DOHH2 (cell line): ENCODE data around the gene ACVR1B.

Experiments
- H3F3A ChIP-seq: fragments of 200-600 bp; sonication (generic), shearing (Covaris generic); 2 replicates; pipeline ENCODE4 v1.6.0; 2016; ENCODE audit warnings: antibody characterized with exemption, mild to moderate bottlenecking; ENCODE audit not compliant: control insufficient read depth, insufficient read depth
- H3K27ac ChIP-seq: fragments of 200-600 bp; sonication (generic); 2 replicates; pipeline ENCODE4 v1.5.1; 2014; ENCODE audit warnings: low read depth, mild to moderate bottlenecking, low read length, moderate library complexity
- H3K27me3 ChIP-seq: fragments of 200-600 bp; sonication (generic); 2 replicates; pipeline ENCODE4 v1.6.1; 2014; ENCODE audit warnings: mild to moderate bottlenecking, low read length, mixed read lengths; ENCODE audit not compliant: control insufficient read depth
- H3K36me3 ChIP-seq: fragments of 200-600 bp; sonication (generic); 2 replicates; pipeline ENCODE4 v1.6.1; 2014; ENCODE audit warnings: mild to moderate bottlenecking, low read length, moderate library complexity, mixed read lengths; ENCODE audit not compliant: control insufficient read depth
- H3K4me1 ChIP-seq: fragments of 200-600 bp; sonication (generic); 2 replicates; pipeline ENCODE4 v1.6.1; 2014; ENCODE audit warnings: mild to moderate bottlenecking, low read length, mixed read lengths; ENCODE audit not compliant: control insufficient read depth
- H3K4me2 ChIP-seq: fragments of 200-600 bp; sonication (generic); 2 replicates; pipeline ENCODE4 v1.6.0; 2014; ENCODE audit warnings: mild to moderate bottlenecking, low read length, moderate library complexity
- H3K4me3 ChIP-seq: fragments of 200-600 bp; sonication (generic); 2 replicates; pipeline ENCODE4 v1.5.1; 2014; ENCODE audit warnings: mild to moderate bottlenecking, low read length, mixed read lengths
- H3K79me2 ChIP-seq: fragments of 200-600 bp; sonication (generic); 2 replicates; pipeline ENCODE4 v1.6.1; 2014; ENCODE audit warnings: mild to moderate bottlenecking, low read length, mixed read lengths; ENCODE audit not compliant: control insufficient read depth
- H3K9me2 ChIP-seq: fragments of 200-600 bp; sonication (generic); replicated peaks from 2 replicates; pipeline ENCODE4 v1.6.1; 2014; ENCODE audit warnings: mild to moderate bottlenecking, low read length, mixed read lengths; ENCODE audit not compliant: control insufficient read depth
- H3K9me3 ChIP-seq: fragments of 200-600 bp; sonication (generic); 2 replicates; pipeline ENCODE4 v1.6.1; 2014; ENCODE audit warnings: antibody characterized with exemption, low read length, mixed read lengths; ENCODE audit not compliant: control insufficient read depth, insufficient read depth
- H4K20me1 ChIP-seq: fragments of 200-600 bp; sonication (generic); 2 replicates; pipeline ENCODE4 v1.6.0; 2014; ENCODE audit warnings: low read depth, mild to moderate bottlenecking, antibody characterized with exemption, low read length, moderate library complexity; ENCODE audit not compliant: control insufficient read depth, insufficient read depth
- CTCF ChIP-seq: fragments of 200-600 bp; sonication (generic); IDR thresholded peaks from one replicate; pipeline ENCODE4 v1.5.1; 2014; ENCODE audit warnings: antibody characterized with exemption, mild to moderate bottlenecking, low read depth, low read length; ENCODE audit not compliant: poor library complexity, severe bottlenecking
- EZH2phosphoT487 ChIP-seq: fragments of 200-600 bp; sonication (generic); IDR thresholded peaks from 2 replicates; pipeline ENCODE4 v1.6.1; 2017; ENCODE audit warnings: borderline replicate concordance, mild to moderate bottlenecking, antibody characterized with exemption, low read length, moderate library complexity, mixed read lengths

ACVR1B gene

GRCh38 chr12:51960488-51960887 is 9.0 kb downstream of the ACVR1B start:
- no peak overlapping the region for H3K27ac ChIP-seq
- no peak overlapping the region for H3K4me3 ChIP-seq
- H3K9me3 ChIP-seq: no peaks in the 10 kb centered on the region
- H4K20me1 ChIP-seq: no peaks in the 10 kb centered on the region
- peaks cover 11% of the 10 kb centered on the region for H3K4me1 ChIP-seq
- H3K27me3 ChIP-seq: no peaks in the 10 kb centered on the region
- no peaks in the 10 kb centered on the region for H3K9me2 ChIP-seq
- H3K79me2 ChIP-seq: peaks cover 59% of the 10 kb centered on the region
- TF ChIP-seq CTCF (no peak), EZH2phosphoT487 (no peak)
- peaks cover 6% of the 10 kb centered on the region for H3K36me3 ChIP-seq
- 0 out of 2 replicates have a peak, but pooled peaks cover 4% of the 10 kb centered on the region for H3F3A ChIP-seq
- no peak overlapping the region for H3K4me2 ChIP-seq

GRCh38 chr12:51960890-51961289 is 9.4 kb downstream of the ACVR1B start:
- Histone ChIP-seq H3K79me2 (peaks cover 58% of the 10 kb centered on the region), H3K4me1 (peaks cover 7% of the 10 kb centered on the region), H3K4me2 (no peak overlapping the region)

GRCh38 chr12:51961834-51962233 is 10.3 kb downstream of the ACVR1B start:
- no peak overlapping the region for H3K27ac ChIP-seq
- TF ChIP-seq CTCF (no peak), EZH2phosphoT487 (no peak)
- no peaks in the 10 kb centered on the region for H3K9me2 ChIP-seq

More at GRCh38 chr12:51960890-51961289, 9.4 kb downstream of the ACVR1B start:
- Histone ChIP-seq H3F3A (0 out of 2 replicates have a peak, but pooled peaks cover 4% of the 10 kb centered on the region), H4K20me1 (no peaks in the 10 kb centered on the region), H3K27me3 (no peaks in the 10 kb centered on the region), H3K27ac (no peak overlapping the region), H3K9me3 (no peaks in the 10 kb centered on the region), H3K4me3 (no peak overlapping the region), H3K36me3 (peaks cover 6% of the 10 kb centered on the region), H3K9me2 (no peaks in the 10 kb centered on the region)
- TF ChIP-seq EZH2phosphoT487: no peak

GRCh38 chr12:51962737-51963136 is 11.2 kb downstream of the ACVR1B start:
- no peaks in the 10 kb centered on the region for H3K27me3 ChIP-seq
- no peaks in the 10 kb centered on the region for H3K9me2 ChIP-seq
- H3K4me3 ChIP-seq: no peak overlapping the region
- TF ChIP-seq CTCF (no peak), EZH2phosphoT487 (no peak)
- peaks cover 7% of the 10 kb centered on the region; the same call in 1 of the 2 replicates for H3K4me1 ChIP-seq
- H3K27ac ChIP-seq: no peak overlapping the region
- 0 out of 2 replicates have a peak, but pooled peaks cover 4% of the 10 kb centered on the region for H3F3A ChIP-seq
- no peak overlapping the region for H3K4me2 ChIP-seq
- H3K9me3 ChIP-seq: no peaks in the 10 kb centered on the region
- no peaks in the 10 kb centered on the region for H4K20me1 ChIP-seq
- H3K79me2 ChIP-seq: peaks cover 49% of the 10 kb centered on the region
- H3K36me3 ChIP-seq: peaks cover 6% of the 10 kb centered on the region

More at GRCh38 chr12:51961834-51962233, 10.3 kb downstream of the ACVR1B start:
- Histone ChIP-seq H3K4me3 (no peak overlapping the region), H3F3A (0 out of 2 replicates have a peak, but pooled peaks cover 4% of the 10 kb centered on the region), H3K4me2 (no peak overlapping the region), H4K20me1 (no peaks in the 10 kb centered on the region), H3K36me3 (peaks cover 6% of the 10 kb centered on the region), H3K4me1 (peaks cover 7% of the 10 kb centered on the region; the same call in 1 of the 2 replicates), H3K27me3 (no peaks in the 10 kb centered on the region), H3K9me3 (no peaks in the 10 kb centered on the region), H3K79me2 (peaks cover 54% of the 10 kb centered on the region)
